Natural killer cell (primary cell): ENCODE measurements around the gene TLR6. TPM values are rescaled to one million over a fixed set of nuclear protein-coding genes. Genes with fewer than 3 reads are reported as not detected.

Source experiments
- ATAC-seq, 3 donors: fragments of 150-1000 bp in 2 of 3; fragments of 200-7000 bp in 1 of 3; cut with Tn5 transposase; 1 replicate in 1 of 3; 2 replicates in 2 of 3; pipeline ENCODE4 v1.10.0; 2021; ENCODE audit warnings: mild to moderate bottlenecking in 2 of 3, moderate library complexity in 2 of 3
- DNase-seq, 2 donors: peaks; one replicate each; pipeline versions ENCODE4 v3.0.0 to v3.0.0-alpha.2; 2013 to 2021; ENCODE audit warnings: mixed read lengths in 1 of 2
- H3K27ac ChIP-seq: one replicate; pipeline ENCODE4 v1.5.1; 2013; ENCODE audit warnings: mild to moderate bottlenecking, low read length
- H3K27me3 ChIP-seq: one replicate; pipeline ENCODE4 v1.6.1; 2013; ENCODE audit warnings: low read length; ENCODE audit not compliant: control insufficient read depth, insufficient read depth
- H3K36me3 ChIP-seq: one replicate; pipeline ENCODE4 v1.6.1; 2013; ENCODE audit warnings: low read length; ENCODE audit not compliant: control insufficient read depth, insufficient read depth
- H3K4me1 ChIP-seq: one replicate; pipeline ENCODE4 v1.6.1; 2013; ENCODE audit warnings: low read length; ENCODE audit not compliant: control insufficient read depth, insufficient read depth
- H3K4me3 ChIP-seq: one replicate; pipeline ENCODE4 v1.5.1; 2013; ENCODE audit warnings: low read length
- H3K9me3 ChIP-seq: one replicate; pipeline ENCODE4 v1.6.1; 2013; ENCODE audit warnings: low read length; ENCODE audit not compliant: control insufficient read depth, insufficient read depth
- H3K27ac Mint-ChIP-seq, 2 donors: one replicate each; pipeline ENCODE4 v1.8.0; 2022; ENCODE audit warnings: mild to moderate bottlenecking in 2 of 2, mixed read lengths in 2 of 2, moderate library complexity in 1 of 2
- H3K27me3 Mint-ChIP-seq, 2 donors: one replicate each; pipeline ENCODE4 v1.8.0; 2022; ENCODE audit warnings: low read depth in 2 of 2, mixed read lengths in 2 of 2
- H3K36me3 Mint-ChIP-seq: one replicate; pipeline ENCODE4 v1.8.0; 2022; ENCODE audit warnings: mixed read lengths
- H3K4me1 Mint-ChIP-seq, 2 donors: one replicate each; pipeline ENCODE4 v1.8.0; 2022; ENCODE audit warnings: mixed read lengths in 2 of 2
- H3K4me3 Mint-ChIP-seq: one replicate; pipeline ENCODE4 v1.8.0; 2022; ENCODE audit warnings: mild to moderate bottlenecking, moderate library complexity, mixed read lengths
- H3K9me3 Mint-ChIP-seq, 2 donors: one replicate each; pipeline ENCODE4 v1.8.0; 2022; ENCODE audit warnings: mixed read lengths in 2 of 2
- CTCF ChIP-seq: fragments of 200-600 bp; IDR thresholded peaks from one replicate; pipeline ENCODE4 v1.8.0; 2022; ENCODE audit warnings: antibody characterized with exemption
- WGBS: methylation state at CpG from one replicate; pipeline ENCODE4 v1.1.7; 2013; ENCODE audit warnings: missing lambda C conversion rate; ENCODE audit not compliant: insufficient coverage; 5-methylcytosine and 5-hydroxymethylcytosine counted together
- intact Hi-C: fragments of 100-400 bp; cut with micrococcal nuclease; formaldehyde crosslinking; loops from one replicate; pipeline ENCODE4 v1.14.2; 2022
- total RNA-seq, 4 donors: library from RNA; stranded (reverse); fragments of 120-200 nt in 1 of 4; gene quantifications; one replicate each; pipeline versions ENCODE4 v1.2.3 to v1.2.4, GENCODE V29; 2013 to 2022

TLR6 gene
- total RNA-seq, 3 donors from 2014 or later (not counting 1 experiment from before 2014, with no cell fraction given) = 6.3 to 9.8 (median 6.8) TPM

- no peak overlapping the region for H3K4me3 ChIP-seq
- DNase-seq = no peak
These were observed 40.3 kb upstream of the TLR6 start for GRCh38 chr4:38896940-38897339.

GRCh38 chr4:38894322-38894982 lies 37.8 kb upstream of the TLR6 start:
- no peak overlapping the region for H3K4me3 Mint-ChIP-seq
- peaks cover 0 to 3% of the 10 kb centered on the region in 2 donors for H3K4me1 Mint-ChIP-seq
- intact Hi-C loops = no loop called here
- Histone ChIP-seq H3K9me3 (no peaks in the 10 kb centered on the region), H3K4me1 (no peaks in the 10 kb centered on the region), H3K27ac (no peak overlapping the region), H3K4me3 (no peak overlapping the region), H3K36me3 (no peaks in the 10 kb centered on the region), H3K27me3 (no peaks in the 10 kb centered on the region)
- H3K27ac Mint-ChIP-seq = no peak overlapping the region
- WGBS = 70% methylated on average over 7 of the region's 7 CpGs
- H3K36me3 Mint-ChIP-seq = no peaks in the 10 kb centered on the region
- no peak for DNase-seq
- TF ChIP-seq CTCF = no peak
- H3K27me3 Mint-ChIP-seq = peaks cover 0 to 24% of the 10 kb centered on the region in 2 donors
- H3K9me3 Mint-ChIP-seq = no peaks in the 10 kb centered on the region
- no peak for ATAC-seq

More at GRCh38 chr4:38896940-38897339, 40.3 kb upstream of the TLR6 start:
- H3K9me3 Mint-ChIP-seq = no peaks in the 10 kb centered on the region
- no peak for TF ChIP-seq CTCF
- Histone ChIP-seq H3K27ac (no peak overlapping the region), H3K36me3 (no peaks in the 10 kb centered on the region), H3K9me3 (no peaks in the 10 kb centered on the region), H3K4me1 (no peaks in the 10 kb centered on the region), H3K27me3 (no peaks in the 10 kb centered on the region)
- intact Hi-C loops = no loop called here
- no peak for ATAC-seq
- peaks cover 3 to 24% of the 10 kb centered on the region in 2 donors for H3K27me3 Mint-ChIP-seq
- H3K27ac Mint-ChIP-seq = no peak overlapping the region
- no peaks in the 10 kb centered on the region for H3K36me3 Mint-ChIP-seq
- no peak overlapping the region for H3K4me3 Mint-ChIP-seq
- H3K4me1 Mint-ChIP-seq = no peaks in the 10 kb centered on the region
- WGBS = no CpG with 5 or more reads among the region's 1 CpG

GRCh38 chr4:38891051-38891983 lies 34.7 kb upstream of the TLR6 start:
- WGBS = 88% methylated on average over 9 of the region's 10 CpGs

More at GRCh38 chr4:38891051-38891983, 34.7 kb upstream of the TLR6 start:
- DNase-seq = no peak
- no peak overlapping the region for H3K27ac Mint-ChIP-seq
- no peaks in the 10 kb centered on the region for H3K4me1 ChIP-seq
- H3K36me3 Mint-ChIP-seq = no peaks in the 10 kb centered on the region
- no peak overlapping the region for H3K27ac ChIP-seq
- H3K9me3 Mint-ChIP-seq = no peaks in the 10 kb centered on the region
- H3K9me3 ChIP-seq = no peaks in the 10 kb centered on the region
- no peak overlapping the region for H3K4me3 Mint-ChIP-seq
- H3K27me3 ChIP-seq = no peaks in the 10 kb centered on the region
- H3K4me3 ChIP-seq = no peak overlapping the region
- H3K36me3 ChIP-seq = no peaks in the 10 kb centered on the region
- TF ChIP-seq CTCF = no peak
- H3K4me1 Mint-ChIP-seq = peaks cover 0 to 8% of the 10 kb centered on the region in 2 donors
- intact Hi-C loops = no loop called here
- no peak for ATAC-seq
- peaks cover 0 to 12% of the 10 kb centered on the region in 2 donors for H3K27me3 Mint-ChIP-seq
